HUES6 (cell line): ENCODE results near the gene RPL35.
"Not testable (repeated sequence)": the region's sequence is repeated elsewhere in the genome, so short reads cannot be mapped to it uniquely, and the experiment has no call there.

ENCODE experiments used
- H3K27ac ChIP-seq: 2 replicates; pipeline ENCODE4 v1.7.0; 2013; ENCODE audit warnings: low read depth, mild to moderate bottlenecking, low read length, inconsistent platforms
- H3K27me3 ChIP-seq: 2 replicates; pipeline ENCODE4 v1.6.1; 2013; ENCODE audit warnings: low read length; ENCODE audit not compliant: control insufficient read depth, insufficient read depth
- H3K36me3 ChIP-seq: 2 replicates; pipeline ENCODE4 v1.6.1; 2013; ENCODE audit warnings: low read length; ENCODE audit not compliant: control insufficient read depth, insufficient read depth
- H3K4me1 ChIP-seq: 2 replicates; pipeline ENCODE4 v1.6.1; 2013; ENCODE audit warnings: low read length; ENCODE audit not compliant: control insufficient read depth, insufficient read depth
- H3K4me3 ChIP-seq: 2 replicates; pipeline ENCODE4 v1.5.1; 2013; ENCODE audit warnings: low read depth, low read length
- H3K9ac ChIP-seq: one replicate; pipeline ENCODE4 v1.6.1; 2013; ENCODE audit warnings: mild to moderate bottlenecking, low read length
- H3K9me3 ChIP-seq: 2 replicates; pipeline ENCODE4 v1.6.1; 2013; ENCODE audit warnings: low read depth, low read length; ENCODE audit not compliant: control insufficient read depth, insufficient read depth

Gene RPL35

GRCh38 chr9:124846969-124847368 lies 14.8 kb downstream of the RPL35 start:
- no peaks in the 10 kb centered on the region for H3K27me3 ChIP-seq
- peaks cover under 1% of the 10 kb centered on the region; the same call in 1 of the 2 replicates for H3K4me1 ChIP-seq
- no peak overlapping the region for H3K9ac ChIP-seq
- H3K27ac ChIP-seq: no peak overlapping the region
- no peaks in the 10 kb centered on the region for H3K9me3 ChIP-seq
- H3K4me3 ChIP-seq: no peak overlapping the region
- no peaks in the 10 kb centered on the region for H3K36me3 ChIP-seq

- H3K27me3 ChIP-seq, H3K27ac ChIP-seq, H3K4me3 ChIP-seq: not testable (repeated sequence)
Observed at GRCh38 chr9:124846467-124846866, 15.3 kb downstream of the RPL35 start.

GRCh38 chr9:124844291-124844690 lies 17.5 kb downstream of the RPL35 start:
- Histone ChIP-seq H3K4me1 (peaks cover 10% of the 10 kb centered on the region; the same call in 1 of the 2 replicates), H3K36me3 (no peaks in the 10 kb centered on the region), H3K9ac (no peak overlapping the region), H3K27me3 (no peaks in the 10 kb centered on the region), H3K4me3 (no peak overlapping the region), H3K9me3 (no peaks in the 10 kb centered on the region), H3K27ac (no peak overlapping the region)

More at GRCh38 chr9:124846467-124846866, 15.3 kb downstream of the RPL35 start:
- not testable (repeated sequence) for H3K9me3 ChIP-seq, H3K36me3 ChIP-seq, H3K9ac ChIP-seq, H3K4me1 ChIP-seq

- Histone ChIP-seq H3K4me3 (no peak overlapping the region), H3K9ac (no peak overlapping the region), H3K27me3 (no peaks in the 10 kb centered on the region), H3K9me3 (no peaks in the 10 kb centered on the region), H3K36me3 (no peaks in the 10 kb centered on the region), H3K27ac (no peak overlapping the region), H3K4me1 (peaks cover 10% of the 10 kb centered on the region; the same call in 1 of the 2 replicates)
Observed at GRCh38 chr9:124843456-124844034, 18.2 kb downstream of the RPL35 start.

- Histone ChIP-seq H3K36me3 (no peaks in the 10 kb centered on the region), H3K27ac (no peak overlapping the region), H3K9me3 (no peaks in the 10 kb centered on the region), H3K4me1 (peaks cover 10% of the 10 kb centered on the region; the same call in 1 of the 2 replicates), H3K9ac (no peak overlapping the region), H3K4me3 (no peak overlapping the region), H3K27me3 (no peaks in the 10 kb centered on the region)
Observed at GRCh38 chr9:124841075-124841821, 20.5 kb downstream of the RPL35 start.

GRCh38 chr9:124840300-124840833 lies 21.4 kb downstream of the RPL35 start:
- Histone ChIP-seq H3K4me1 (peaks cover 10% of the 10 kb centered on the region; the same call in 1 of the 2 replicates), H3K27me3 (no peaks in the 10 kb centered on the region), H3K9ac (no peak overlapping the region), H3K27ac (no peak overlapping the region), H3K4me3 (no peak overlapping the region), H3K36me3 (no peaks in the 10 kb centered on the region), H3K9me3 (no peaks in the 10 kb centered on the region)

- Histone ChIP-seq H3K27ac (no peak overlapping the region), H3K9me3 (no peaks in the 10 kb centered on the region), H3K36me3 (no peaks in the 10 kb centered on the region), H3K9ac (no peak overlapping the region), H3K4me1 (peaks cover 10% of the 10 kb centered on the region; the same call in 1 of the 2 replicates), H3K4me3 (no peak overlapping the region), H3K27me3 (no peaks in the 10 kb centered on the region)
Observed at GRCh38 chr9:124839612-124840299, 22.0 kb downstream of the RPL35 start.

- H3K36me3 ChIP-seq, H3K4me3 ChIP-seq, H3K9me3 ChIP-seq, H3K27ac ChIP-seq, H3K9ac ChIP-seq, H3K27me3 ChIP-seq: not testable (repeated sequence)
- H3K4me1 ChIP-seq: peaks cover 10% of the 10 kb centered on the region
Observed at GRCh38 chr9:124838567-124839275, 23.0 kb downstream of the RPL35 start.

- H3K27me3 ChIP-seq, H3K27ac ChIP-seq, H3K9ac ChIP-seq: not testable (repeated sequence)
Observed at GRCh38 chr9:124838132-124838531, 23.6 kb downstream of the RPL35 start.

GRCh38 chr9:124835026-124835557 lies 26.7 kb downstream of the RPL35 start:
- Histone ChIP-seq H3K9ac (no peak overlapping the region), H3K4me3 (no peak overlapping the region), H3K4me1 (peaks cover 7% of the 10 kb centered on the region), H3K27ac (no peak overlapping the region), H3K36me3 (no peaks in the 10 kb centered on the region), H3K9me3 (no peaks in the 10 kb centered on the region), H3K27me3 (no peaks in the 10 kb centered on the region)

More at GRCh38 chr9:124838132-124838531, 23.6 kb downstream of the RPL35 start:
- not testable (repeated sequence) for H3K4me3 ChIP-seq, H3K9me3 ChIP-seq, H3K36me3 ChIP-seq
- H3K4me1 ChIP-seq: peaks cover 10% of the 10 kb centered on the region
